Liver (tissue), 9 donors: ENCODE data around the gene FBXW5. TPM values are rescaled to one million over a fixed set of nuclear protein-coding genes. Genes with fewer than 3 reads are reported as not detected.

Source experiments
- DNase-seq: peaks from one replicate; pipeline ENCODE4 v3.0.0-alpha.2; 2017; ENCODE audit warnings: low spot score
- H3K27ac ChIP-seq, 2 donors: one replicate each; pipeline ENCODE4 v1.7.0; 2013; ENCODE audit warnings: inconsistent platforms in 2 of 2, low read length in 2 of 2, control low read depth in 1 of 2, low read depth in 1 of 2, mild to moderate bottlenecking in 1 of 2
- H3K27me3 ChIP-seq, 4 donors: one replicate each; pipeline versions ENCODE4 v1.6.1 to v1.7.0; 2013; ENCODE audit warnings: low read length in 3 of 4, inconsistent platforms in 1 of 4, mild to moderate bottlenecking in 1 of 4, moderate library complexity in 1 of 4; ENCODE audit not compliant: control insufficient read depth in 4 of 4, insufficient read depth in 4 of 4
- H3K36me3 ChIP-seq, 4 donors: one replicate each; pipeline versions ENCODE4 v1.6.1 to v1.7.0; 2013; ENCODE audit warnings: low read length in 3 of 4, mild to moderate bottlenecking in 3 of 4, low read depth in 1 of 4, moderate library complexity in 1 of 4; ENCODE audit not compliant: control insufficient read depth in 4 of 4, insufficient read depth in 3 of 4
- H3K4me1 ChIP-seq, 4 donors: one replicate each; pipeline versions ENCODE4 v1.6.1 to v1.7.0; 2013; ENCODE audit warnings: low read length in 3 of 4, mild to moderate bottlenecking in 3 of 4, moderate library complexity in 1 of 4; ENCODE audit not compliant: control insufficient read depth in 4 of 4, insufficient read depth in 4 of 4
- H3K4me3 ChIP-seq, 3 donors: one replicate each; pipeline versions ENCODE4 v1.6.1 to v1.7.0; 2013; ENCODE audit warnings: low read length in 3 of 3, control low read depth in 1 of 3, low read depth in 1 of 3, mild to moderate bottlenecking in 1 of 3
- H3K9ac ChIP-seq, 2 donors: one replicate each; pipeline ENCODE4 v1.7.0; 2013; ENCODE audit warnings: low read length in 2 of 2, mild to moderate bottlenecking in 2 of 2, moderate library complexity in 2 of 2, control low read depth in 1 of 2, low read depth in 1 of 2
- H3K9me3 ChIP-seq, 4 donors: one replicate each; pipeline versions ENCODE4 v1.6.1 to v1.7.0; 2013; ENCODE audit warnings: low read length in 3 of 4; ENCODE audit not compliant: control insufficient read depth in 4 of 4
- ATF3 ChIP-seq: IDR thresholded peaks from 2 replicates; pipeline ENCODE4 v1.6.1; 2016; ENCODE audit warnings: antibody characterized with exemption
- CTCF ChIP-seq: fragments of 150-350 bp; IDR thresholded peaks from 2 replicates; pipeline ENCODE4 v1.5.1; 2017; ENCODE audit warnings: improper control_type of control experiment, low read depth, low read length; ENCODE audit not compliant: missing input control
- EGR1 ChIP-seq, 2 donors: IDR thresholded peaks; 2 replicates each; pipeline ENCODE4 v1.6.1; 2016 to 2018; ENCODE audit warnings: antibody characterized with exemption in 2 of 2, low read depth in 2 of 2
- FOXA1 ChIP-seq: IDR thresholded peaks from 2 replicates; pipeline ENCODE4 v1.6.1; 2016; ENCODE audit warnings: antibody characterized with exemption
- FOXA2 ChIP-seq: IDR thresholded peaks from 2 replicates; pipeline ENCODE4 v1.6.1; 2016; ENCODE audit warnings: antibody characterized with exemption
- GABPA ChIP-seq, 2 donors: IDR thresholded peaks in 1 of 2; conservative IDR thresholded peaks in 1 of 2; 2 replicates each; pipeline ENCODE4 v1.6.1; 2016; ENCODE audit warnings: antibody characterized with exemption in 2 of 2, mild to moderate bottlenecking in 1 of 2, moderate library complexity in 1 of 2
- HNF4A ChIP-seq, 2 donors: conservative IDR thresholded peaks; 2 replicates each; pipeline ENCODE4 v1.6.1; 2016; ENCODE audit warnings: antibody characterized with exemption in 2 of 2, mild to moderate bottlenecking in 2 of 2
- HNF4G ChIP-seq: IDR thresholded peaks from 2 replicates; pipeline ENCODE4 v1.6.1; 2016; ENCODE audit warnings: antibody characterized with exemption
- JUND ChIP-seq, 2 donors: IDR thresholded peaks; 2 replicates each; pipeline ENCODE4 v1.6.1; 2016; ENCODE audit warnings: antibody characterized with exemption in 2 of 2
- MAX ChIP-seq: IDR thresholded peaks from 2 replicates; pipeline ENCODE4 v1.6.1; 2016; ENCODE audit warnings: antibody characterized with exemption
- NR2F2 ChIP-seq: IDR thresholded peaks from 2 replicates; pipeline ENCODE4 v1.6.1; 2016; ENCODE audit warnings: antibody characterized with exemption
- RAD21 ChIP-seq, 2 donors: IDR thresholded peaks; 2 replicates each; pipeline ENCODE4 v1.6.1; 2016; ENCODE audit warnings: antibody characterized with exemption in 2 of 2, mild to moderate bottlenecking in 2 of 2
- REST ChIP-seq: IDR thresholded peaks from 2 replicates; pipeline ENCODE4 v1.6.1; 2016; ENCODE audit warnings: antibody characterized with exemption, mild to moderate bottlenecking
- RXRA ChIP-seq, 2 donors: IDR thresholded peaks; 2 replicates each; pipeline ENCODE4 v1.6.1; 2017 to 2018; ENCODE audit warnings: antibody characterized with exemption in 2 of 2, mild to moderate bottlenecking in 1 of 2
- SP1 ChIP-seq: IDR thresholded peaks from 2 replicates; pipeline ENCODE4 v1.6.1; 2018; ENCODE audit warnings: antibody characterized with exemption, mild to moderate bottlenecking
- TAF1 ChIP-seq: conservative IDR thresholded peaks from 2 replicates; pipeline ENCODE4 v1.6.1; 2016; ENCODE audit warnings: antibody characterized with exemption, mild to moderate bottlenecking
- YY1 ChIP-seq: IDR thresholded peaks from 2 replicates; pipeline ENCODE4 v1.6.1; 2016; ENCODE audit warnings: antibody characterized with exemption, mild to moderate bottlenecking
- ZBTB33 ChIP-seq: IDR thresholded peaks from 2 replicates; pipeline ENCODE4 v1.6.1; 2016; ENCODE audit warnings: antibody characterized with exemption
- WGBS: extraction: QIAGEN DNeasy Blood & Tissue Kit; methylation state at CpG from one replicate; pipeline ENCODE4 v1.1.7; 2013; 5-methylcytosine and 5-hydroxymethylcytosine counted together
- polyA plus RNA-seq, 2 donors: library from polyadenylated mRNA; stranded (reverse) in 1 of 2; unstranded in 1 of 2; fragments of 200-250 nt in 1 of 2; fragments of >200 nt in 1 of 2; fragmentation: Nextera tagmentation in 1 of 2; extraction: Ambion mirVana in 1 of 2; gene quantifications; one replicate each; pipeline versions ENCODE4 v1.2.1 to v1.2.3, GENCODE V29; 2013 to 2015
- total RNA-seq, 2 donors: library from RNA; depleted of rRNA; stranded (reverse); fragments of >200 nt; gene quantifications; one replicate each; pipeline ENCODE4 v1.2.3, GENCODE V29; 2014
- donor health status: healthy.
- donor health status: healthy.
- donor health status: healthy.
- donor health status: healthy.
- donor health status: healthy.

FBXW5 gene
- total and polyA plus RNA-seq, 4 donors: 64.0 to 163 (median 109) TPM

- DNase-seq: no peak
- no peak for TF ChIP-seq EGR1 (IDR thresholded peaks at IDR 0.05; ENCODE audit: low read depth in 2 of 2)
- TF ChIP-seq JUND (IDR thresholded peaks at IDR 0.05): no peak
- TF ChIP-seq CTCF: no peak
- TF ChIP-seq RXRA (IDR thresholded peaks at IDR 0.05): no peak
- no peak for TF ChIP-seq RAD21 (IDR thresholded peaks at IDR 0.05)
- no peak for TF ChIP-seq GABPA (IDR thresholded peaks at IDR 0.05 in 1 of 2, conservative IDR thresholded peaks at IDR 0.05 in 1 of 2)
- no peak for TF ChIP-seq ATF3
- TF ChIP-seq HNF4A (conservative IDR thresholded peaks at IDR 0.05): no peak
- no peak for TF ChIP-seq FOXA2
- TF ChIP-seq YY1: no peak
- TF ChIP-seq REST: no peak
- TF ChIP-seq NR2F2: no peak
- no peak for TF ChIP-seq SP1
- no peak for TF ChIP-seq MAX
- no peak for TF ChIP-seq TAF1
- no peak for TF ChIP-seq HNF4G
- TF ChIP-seq ZBTB33: no peak
- TF ChIP-seq FOXA1: no peak
- no peaks in the 10 kb centered on the region for H3K36me3 ChIP-seq
- peaks cover 0 to 2% (median 0%) of the 10 kb centered on the region in 4 donors for H3K4me1 ChIP-seq
- no peak overlapping the region for H3K27ac ChIP-seq
- H3K9ac ChIP-seq: no peak overlapping the region
- WGBS: 76% methylated on average over 13 of the region's 13 CpGs
- no peak overlapping the region for H3K4me3 ChIP-seq
- H3K9me3 ChIP-seq: no peaks in the 10 kb centered on the region
- no peaks in the 10 kb centered on the region for H3K27me3 ChIP-seq
Measured at GRCh38 chr9:136972743-136973142, 28.2 kb upstream of the FBXW5 start.
